ENCODE data around the gene ANKRD40.
"Not testable (repeated sequence)": the region's sequence is repeated elsewhere in the genome, so short reads cannot be mapped to it uniquely, and the experiment has no call there.

Gene ANKRD40

DNA sequence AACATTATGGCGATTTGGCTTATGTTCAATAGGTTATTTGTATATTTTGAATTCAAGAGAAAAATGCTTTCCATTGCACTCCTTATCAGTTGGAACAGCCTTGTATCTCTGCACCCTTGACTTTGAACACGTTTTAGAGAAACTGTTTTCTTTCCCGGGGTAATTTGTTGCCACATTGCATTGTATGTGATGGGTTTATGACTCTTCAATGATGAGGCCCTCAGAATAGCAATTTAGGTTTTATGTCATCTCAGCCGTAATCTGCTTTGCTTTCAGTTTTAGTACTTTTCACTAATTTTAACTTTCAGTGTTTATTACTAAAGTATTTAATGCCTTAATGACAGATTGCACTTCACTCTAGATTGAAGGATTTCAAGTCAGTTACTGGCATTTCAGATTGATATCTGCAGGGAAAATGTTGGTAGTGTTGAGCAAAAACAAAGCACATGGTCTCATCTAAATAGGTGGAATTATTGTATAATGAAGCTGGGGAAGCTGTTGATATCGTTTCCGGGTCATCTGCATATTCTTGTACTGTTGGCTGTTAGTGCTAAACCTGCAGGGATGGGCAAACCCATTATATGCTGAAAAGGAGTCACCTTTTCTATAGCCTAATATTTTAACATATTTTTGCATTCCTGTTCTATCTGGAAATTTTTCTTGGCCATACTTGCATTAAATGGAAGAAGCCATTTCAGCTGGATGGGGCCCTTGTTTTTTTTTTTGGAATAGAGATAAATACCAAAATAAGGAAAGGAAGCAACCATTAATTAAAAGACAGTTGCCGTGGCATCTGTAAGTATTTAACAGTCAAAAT is 13.7 kb upstream of the ANKRD40 start:
- Mint-ChIP-seq H3K4me3 (peak overlapping the region; percentile 99), H3K36me3 (ENCODE audit: low read depth) (peaks cover 13% of the 10 kb centered on the region), H3K4me1 (ENCODE audit: low read depth) (peaks cover 29% of the 10 kb centered on the region), H3K27me3 (ENCODE audit: low read depth) (no peaks in the 10 kb centered on the region), H3K9me3 (no peaks in the 10 kb centered on the region), H3K27ac (peak overlapping the region; percentile 98)

DNA sequence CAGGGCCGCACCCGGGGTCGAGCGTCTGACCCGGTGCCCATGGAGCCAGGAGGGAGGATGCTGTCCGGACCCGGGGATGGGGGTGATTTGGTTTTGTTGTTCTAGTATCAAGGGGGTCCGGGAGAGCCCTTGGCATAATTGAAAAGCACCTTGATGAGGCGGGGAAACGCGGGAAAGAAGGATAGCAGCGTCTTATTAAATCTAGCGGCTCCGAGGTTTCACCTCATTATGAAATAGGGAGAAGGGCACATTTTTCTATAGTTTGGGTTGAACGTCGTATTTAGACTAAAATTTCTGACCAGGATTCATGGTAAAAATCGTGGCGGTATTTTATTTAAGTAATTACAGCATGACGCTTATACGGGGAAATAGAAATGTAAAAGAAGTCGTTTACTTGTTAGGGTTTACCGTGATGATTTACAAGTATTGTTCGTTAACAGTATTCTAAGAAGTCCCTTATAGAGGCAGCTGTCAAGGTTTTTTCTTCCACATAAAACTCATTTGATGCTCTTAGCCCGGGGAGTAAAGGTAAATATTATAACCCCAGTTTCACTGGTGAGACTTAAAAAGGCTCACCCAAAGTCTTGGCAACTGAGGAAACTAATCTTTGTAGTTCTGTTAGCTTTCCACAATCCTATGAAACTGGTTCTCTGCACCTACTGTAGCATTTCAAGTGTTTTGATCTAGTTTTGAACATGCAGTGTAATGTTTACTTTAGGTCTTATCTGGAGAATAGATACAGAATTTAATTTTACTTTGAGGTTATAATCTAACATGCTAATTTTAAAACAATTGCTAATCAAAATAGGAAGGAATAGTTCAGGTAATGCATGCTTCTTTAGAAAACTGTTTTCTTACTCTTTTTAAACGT is 12.4 kb upstream of the ANKRD40 start:
- peaks cover 29% of the 10 kb centered on the region for H3K4me1 Mint-ChIP-seq (ENCODE audit: low read depth)

DNA sequence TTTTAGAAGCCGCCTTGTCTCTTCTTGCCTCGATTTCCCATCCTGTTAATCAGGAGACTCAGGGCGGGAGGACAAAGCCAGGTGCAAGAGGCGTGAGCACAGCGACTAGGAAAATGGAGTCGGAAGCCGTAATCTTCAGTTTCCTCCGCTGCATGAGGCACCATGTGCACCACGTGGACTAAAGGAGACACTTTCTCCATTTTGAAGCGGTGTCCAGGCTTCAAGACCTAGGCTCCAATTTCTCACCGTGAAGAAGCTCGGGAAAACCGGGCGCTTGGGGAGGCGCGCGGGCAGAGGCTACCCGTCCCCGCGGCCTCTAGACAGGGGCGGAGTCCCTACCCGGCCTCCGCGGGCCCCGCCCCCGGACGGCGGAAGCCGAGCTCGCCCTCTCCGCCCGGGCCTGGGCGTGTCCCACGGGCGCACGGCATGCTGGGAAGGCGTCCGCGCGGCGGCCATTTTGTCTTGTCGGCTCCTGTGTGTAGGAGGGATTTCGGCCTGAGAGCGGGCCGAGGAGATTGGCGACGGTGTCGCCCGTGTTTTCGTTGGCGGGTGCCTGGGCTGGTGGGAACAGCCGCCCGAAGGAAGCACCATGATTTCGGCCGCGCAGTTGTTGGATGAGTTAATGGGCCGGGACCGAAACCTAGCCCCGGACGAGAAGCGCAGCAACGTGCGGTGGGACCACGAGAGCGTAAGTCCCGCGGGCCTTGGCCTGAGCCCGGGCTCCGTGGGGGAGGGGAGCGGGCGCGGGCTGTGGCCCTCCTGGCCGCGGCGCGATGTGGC is 11.6 kb upstream of the ANKRD40 start, which contains the start of gene LUC7L3:
Gene LUC7L3, plus strand, starts transcription at position 460 of the 780 bp plus-strand sequence. Its CDS starts 130 bp downstream, at position 590.
- peaks cover 29% of the 10 kb centered on the region for H3K4me1 Mint-ChIP-seq (ENCODE audit: low read depth)
- peak within 1 kb of the TSS; percentile 98 for H3K27ac Mint-ChIP-seq
- H3K36me3 Mint-ChIP-seq (ENCODE audit: low read depth) = peaks cover 13% of the 10 kb centered on the region
- no peaks in the 10 kb centered on the region for H3K27me3 Mint-ChIP-seq (ENCODE audit: low read depth)
- no peaks in the 10 kb centered on the region for H3K9me3 Mint-ChIP-seq
- peak within 1 kb of the TSS; percentile 99 for H3K4me3 Mint-ChIP-seq

More for the DNA sequence above, 12.4 kb upstream of the ANKRD40 start:
- peak overlapping the region; percentile 99 for H3K4me3 Mint-ChIP-seq
- no peaks in the 10 kb centered on the region for H3K9me3 Mint-ChIP-seq
- H3K27me3 Mint-ChIP-seq (ENCODE audit: low read depth) = no peaks in the 10 kb centered on the region
- peaks cover 13% of the 10 kb centered on the region for H3K36me3 Mint-ChIP-seq (ENCODE audit: low read depth)
- peak overlapping the region; percentile 98 for H3K27ac Mint-ChIP-seq

DNA sequence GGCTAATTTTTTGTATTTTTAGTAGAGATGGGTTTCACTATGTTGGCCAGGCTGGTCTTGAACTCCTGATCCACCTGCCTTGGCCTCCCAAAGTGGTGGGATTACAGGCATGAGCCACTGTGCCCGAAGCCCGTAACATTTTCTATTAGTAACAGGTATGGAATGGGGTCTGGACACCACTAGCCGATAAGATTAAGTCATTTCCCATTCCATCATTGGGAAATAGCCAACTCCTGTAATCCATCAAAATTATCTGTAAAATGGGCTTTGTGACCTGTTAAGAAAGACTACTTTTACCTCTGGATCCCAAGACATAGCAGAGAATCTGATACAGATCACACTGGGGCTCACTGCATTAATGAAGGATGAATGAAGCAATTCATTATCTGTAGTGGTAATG is 7.8 kb upstream of the ANKRD40 start:
- H3K4me1 Mint-ChIP-seq (ENCODE audit: low read depth) = peaks cover 6% of the 10 kb centered on the region
- no peak overlapping the region for H3K4me3 Mint-ChIP-seq
- no peak overlapping the region for H3K27ac Mint-ChIP-seq
- H3K27me3 Mint-ChIP-seq (ENCODE audit: low read depth) = peaks cover 15% of the 10 kb centered on the region
- no peaks in the 10 kb centered on the region for H3K9me3 Mint-ChIP-seq
- H3K36me3 Mint-ChIP-seq (ENCODE audit: low read depth) = peaks cover 4% of the 10 kb centered on the region

DNA sequence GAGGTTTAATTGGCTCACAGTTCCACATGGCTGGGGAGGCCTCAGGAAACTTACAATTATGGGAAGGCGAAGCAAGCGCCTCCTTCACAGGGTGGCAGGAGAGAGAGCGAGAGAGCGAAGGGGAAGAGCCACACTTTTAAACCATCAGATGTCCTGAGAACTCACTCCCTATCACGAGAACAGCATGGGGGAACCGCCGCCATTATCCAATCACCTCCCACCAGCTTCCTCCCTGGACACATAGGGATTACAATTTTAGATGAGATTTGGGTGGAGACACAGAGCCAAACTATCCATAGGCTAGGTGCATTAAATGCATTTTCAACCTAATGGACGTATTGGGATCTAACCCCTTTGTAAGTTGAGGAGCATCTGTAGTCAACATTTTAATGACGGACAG is 4.9 kb upstream of the ANKRD40 start:
- Mint-ChIP-seq H3K9me3 (no peaks in the 10 kb centered on the region), H3K27me3 (ENCODE audit: low read depth) (peaks cover 15% of the 10 kb centered on the region), H3K27ac (no peak overlapping the region), H3K4me3 (no peak overlapping the region), H3K36me3 (ENCODE audit: low read depth) (no peaks in the 10 kb centered on the region), H3K4me1 (ENCODE audit: low read depth) (peaks cover 9% of the 10 kb centered on the region)

DNA sequence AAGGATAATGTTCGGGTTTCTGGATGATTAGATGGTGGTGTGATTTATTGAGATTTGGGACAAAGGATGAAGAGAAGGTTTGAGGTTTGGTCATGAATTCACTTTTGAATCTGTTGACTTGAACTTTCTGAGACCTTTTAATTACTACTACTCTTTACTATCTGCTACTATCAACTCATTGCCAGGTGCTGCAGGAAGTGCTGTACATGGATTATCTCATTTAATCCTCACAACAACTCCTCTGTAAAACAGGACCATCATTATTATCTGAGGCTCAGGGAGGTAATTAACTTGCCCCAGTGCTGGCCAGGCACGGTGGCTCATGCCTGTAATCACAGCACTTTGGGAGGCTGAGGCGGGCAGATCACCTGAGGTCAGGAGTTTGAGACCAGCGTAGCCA is 2.9 kb upstream of the ANKRD40 start:
- peaks cover 15% of the 10 kb centered on the region for H3K27me3 Mint-ChIP-seq (ENCODE audit: low read depth)
- peaks cover 12% of the 10 kb centered on the region for H3K4me1 Mint-ChIP-seq (ENCODE audit: low read depth)
- no peak overlapping the region for H3K4me3 Mint-ChIP-seq
- no peaks in the 10 kb centered on the region for H3K9me3 Mint-ChIP-seq
- no peak overlapping the region for H3K27ac Mint-ChIP-seq
- no peaks in the 10 kb centered on the region for H3K36me3 Mint-ChIP-seq (ENCODE audit: low read depth)

DNA sequence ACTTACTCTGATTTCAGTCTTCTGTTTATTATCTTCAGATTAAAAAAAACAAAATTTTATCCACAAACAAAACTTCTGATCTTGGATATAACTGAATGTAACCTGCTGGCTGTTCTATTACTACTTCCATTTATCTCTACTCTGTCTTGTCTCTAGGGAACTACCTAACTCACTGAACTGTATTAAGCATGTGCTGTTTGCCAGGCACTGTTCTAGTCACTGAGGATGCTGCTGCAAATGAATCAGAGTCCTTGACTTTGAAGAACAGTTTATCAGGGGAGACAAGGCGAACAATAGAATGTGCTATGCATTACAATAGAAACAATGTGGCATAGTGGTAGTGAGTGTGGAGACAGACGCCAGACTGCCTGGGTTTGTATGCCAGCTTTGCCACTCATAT is 2.3 kb upstream of the ANKRD40 start:
- peaks cover 2% of the 10 kb centered on the region for H3K36me3 Mint-ChIP-seq (ENCODE audit: low read depth)
- no peak overlapping the region for H3K4me3 Mint-ChIP-seq
- H3K9me3 Mint-ChIP-seq = no peaks in the 10 kb centered on the region
- peak overlapping the region; percentile 68 for H3K27ac Mint-ChIP-seq
- peaks cover 15% of the 10 kb centered on the region for H3K27me3 Mint-ChIP-seq (ENCODE audit: low read depth)
- H3K4me1 Mint-ChIP-seq (ENCODE audit: low read depth) = peaks cover 15% of the 10 kb centered on the region

DNA sequence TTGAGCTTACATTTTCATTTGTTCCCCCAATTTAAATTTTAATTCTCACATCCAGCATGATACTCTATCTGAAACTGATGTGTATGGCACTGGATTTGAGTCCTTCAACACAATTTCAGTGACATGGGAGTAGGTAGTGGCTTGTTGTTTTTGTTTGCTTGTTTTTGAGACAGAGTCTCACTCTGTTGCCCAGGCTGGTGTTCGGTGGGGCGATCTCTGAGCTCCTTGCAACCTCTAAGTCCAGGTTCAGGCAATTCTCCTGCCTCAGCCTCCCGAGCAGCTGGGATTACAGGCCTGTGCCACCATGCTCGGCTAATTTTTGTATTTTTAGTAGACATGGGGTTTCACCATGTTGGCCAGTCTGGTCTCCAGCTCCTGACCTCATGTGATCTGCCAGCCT is 1.3 kb upstream of the ANKRD40 start:
- H3K9me3 Mint-ChIP-seq; H3K36me3 Mint-ChIP-seq (ENCODE audit: low read depth): not testable (repeated sequence)
- Mint-ChIP-seq H3K27me3 (ENCODE audit: low read depth) (peaks cover 15% of the 10 kb centered on the region), H3K4me3 (peak overlapping the region; percentile 85), H3K27ac (peak overlapping the region; percentile 96), H3K4me1 (ENCODE audit: low read depth) (peaks cover 15% of the 10 kb centered on the region)

DNA sequence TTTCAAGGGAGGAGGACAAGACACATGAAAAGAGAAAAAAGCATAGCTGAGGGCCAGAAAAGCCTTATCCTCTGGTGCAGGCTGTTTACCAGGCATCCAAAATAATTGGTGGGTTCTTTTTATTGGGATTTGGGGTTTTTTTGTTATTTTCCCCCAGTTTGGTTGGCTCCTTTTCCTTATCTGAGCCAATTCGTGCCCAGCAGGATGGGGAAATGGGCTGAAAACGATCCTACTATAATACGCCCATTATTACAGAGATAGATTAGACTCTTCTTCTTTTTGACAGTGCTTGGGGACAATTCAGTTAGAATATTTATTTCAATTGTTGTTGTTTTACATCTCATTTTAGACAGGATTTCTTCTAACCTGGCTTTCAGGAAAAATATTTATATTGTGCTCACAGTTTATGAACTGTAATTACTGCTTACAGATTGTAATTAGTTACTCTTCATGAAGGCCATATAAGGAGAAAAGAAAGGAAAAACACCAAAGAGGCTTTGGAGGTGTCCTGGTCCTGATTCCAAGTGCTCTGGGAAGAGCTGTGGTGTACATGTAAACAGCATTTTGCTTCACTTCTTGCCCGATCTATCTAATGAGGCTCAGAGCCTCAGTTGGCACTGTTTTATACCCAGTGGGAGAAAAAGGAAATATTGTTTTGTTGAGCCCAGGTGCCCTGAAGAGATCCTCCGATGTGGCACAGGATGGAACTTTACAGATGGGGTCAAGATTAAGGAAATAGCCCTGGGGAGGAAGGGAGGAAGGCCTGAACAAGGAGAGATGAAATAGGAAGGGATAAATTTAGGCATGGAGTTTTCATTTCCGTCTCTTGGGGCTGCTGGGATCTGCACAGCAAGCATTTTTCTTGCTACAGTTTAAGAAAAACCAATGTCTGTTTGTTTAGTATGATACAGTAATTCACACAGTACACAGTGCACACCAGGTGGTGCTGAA is 611 bp upstream of the ANKRD40 start:
- peaks cover 9% of the 10 kb centered on the region for H3K36me3 Mint-ChIP-seq (ENCODE audit: low read depth)
- H3K27ac Mint-ChIP-seq = peak overlapping the region; percentile 96
- H3K4me3 Mint-ChIP-seq = peak overlapping the region; percentile 85
- H3K27me3 Mint-ChIP-seq (ENCODE audit: low read depth) = peaks cover 9% of the 10 kb centered on the region
- H3K4me1 Mint-ChIP-seq (ENCODE audit: low read depth) = peaks cover 22% of the 10 kb centered on the region
- no peaks in the 10 kb centered on the region for H3K9me3 Mint-ChIP-seq

DNA sequence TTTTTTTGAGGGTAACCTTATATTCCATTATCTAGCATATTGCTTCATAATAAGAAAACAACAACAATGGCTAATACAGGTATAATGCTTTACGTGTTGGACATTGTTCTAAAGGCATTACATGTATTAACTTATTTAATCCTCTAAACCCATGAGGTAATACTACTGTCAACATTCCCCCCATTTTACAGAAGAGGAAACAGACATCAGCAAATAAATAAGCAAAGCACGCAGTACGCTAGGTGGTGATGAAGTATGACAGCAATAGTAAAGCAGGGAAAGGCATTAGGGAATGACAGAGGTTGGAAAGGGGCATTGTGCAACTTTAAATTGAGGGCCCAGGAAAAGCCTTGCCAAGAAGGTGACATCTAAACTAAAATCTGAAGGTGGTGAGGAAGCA is 4.6 kb downstream of the ANKRD40 start:
- Mint-ChIP-seq H3K4me3 (no peak overlapping the region), H3K27me3 (ENCODE audit: low read depth) (no peaks in the 10 kb centered on the region), H3K4me1 (ENCODE audit: low read depth) (peaks cover 20% of the 10 kb centered on the region), H3K36me3 (ENCODE audit: low read depth) (peaks cover 27% of the 10 kb centered on the region), H3K27ac (no peak overlapping the region), H3K9me3 (no peaks in the 10 kb centered on the region)

DNA sequence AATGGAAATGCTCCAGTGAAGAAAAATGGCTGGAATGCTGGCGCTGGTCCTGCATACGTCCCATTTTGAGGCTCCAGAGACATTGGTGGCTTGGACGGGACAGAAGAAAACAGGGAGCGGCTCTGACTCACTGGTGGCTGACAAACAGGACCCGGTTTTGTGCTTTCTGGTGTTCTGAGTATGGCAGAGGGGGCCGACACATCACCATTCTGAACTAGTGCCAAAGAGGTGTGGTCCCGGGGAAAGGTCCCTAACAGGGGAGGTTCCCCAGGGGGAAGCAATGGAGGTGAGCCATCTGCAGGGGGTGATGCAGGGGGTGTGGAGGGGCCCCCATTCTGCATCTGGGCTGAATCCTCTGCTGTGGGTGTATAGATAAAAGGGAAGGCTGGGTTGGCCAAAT is 8.3 kb downstream of the ANKRD40 start:
- H3K9me3 Mint-ChIP-seq = no peaks in the 10 kb centered on the region
- no peaks in the 10 kb centered on the region for H3K27me3 Mint-ChIP-seq (ENCODE audit: low read depth)
- peaks cover 30% of the 10 kb centered on the region for H3K4me1 Mint-ChIP-seq (ENCODE audit: low read depth)
- H3K36me3 Mint-ChIP-seq (ENCODE audit: low read depth) = peaks cover 43% of the 10 kb centered on the region
- H3K4me3 Mint-ChIP-seq = no peak overlapping the region
- H3K27ac Mint-ChIP-seq = no peak overlapping the region

DNA sequence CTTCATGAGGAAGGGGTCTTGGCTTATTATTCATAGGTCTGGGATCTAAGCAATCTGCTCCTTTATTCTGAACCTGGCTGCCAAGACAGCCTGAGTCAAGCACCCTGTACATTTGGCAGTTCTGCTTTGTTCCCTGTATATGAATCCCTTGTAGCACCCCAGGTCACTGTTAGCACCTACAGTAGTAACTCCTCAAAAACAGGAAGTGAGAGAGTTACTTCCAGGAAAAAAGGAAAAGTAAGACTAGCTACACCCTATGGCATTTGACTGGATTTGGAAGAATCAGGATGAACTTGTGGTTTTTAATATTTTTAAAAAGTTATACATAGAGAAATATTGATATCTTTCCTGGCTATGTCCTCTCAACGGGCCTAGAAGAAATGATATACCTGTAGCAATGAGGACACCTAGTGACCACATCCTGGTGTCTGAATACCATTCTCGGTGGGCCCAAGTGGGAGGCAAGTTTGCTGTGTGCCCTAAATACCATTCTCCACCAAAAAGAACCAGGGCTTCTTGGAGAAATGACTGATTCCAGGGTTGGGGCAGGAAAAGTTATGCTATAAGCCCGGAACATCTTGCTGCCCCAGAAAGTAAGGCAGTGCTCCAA is 9.9 kb downstream of the ANKRD40 start:
- Mint-ChIP-seq H3K27ac (no peak overlapping the region), H3K27me3 (ENCODE audit: low read depth) (no peaks in the 10 kb centered on the region), H3K4me3 (no peak overlapping the region), H3K36me3 (ENCODE audit: low read depth) (peaks cover 37% of the 10 kb centered on the region), H3K9me3 (no peaks in the 10 kb centered on the region), H3K4me1 (ENCODE audit: low read depth) (peaks cover 21% of the 10 kb centered on the region)

DNA sequence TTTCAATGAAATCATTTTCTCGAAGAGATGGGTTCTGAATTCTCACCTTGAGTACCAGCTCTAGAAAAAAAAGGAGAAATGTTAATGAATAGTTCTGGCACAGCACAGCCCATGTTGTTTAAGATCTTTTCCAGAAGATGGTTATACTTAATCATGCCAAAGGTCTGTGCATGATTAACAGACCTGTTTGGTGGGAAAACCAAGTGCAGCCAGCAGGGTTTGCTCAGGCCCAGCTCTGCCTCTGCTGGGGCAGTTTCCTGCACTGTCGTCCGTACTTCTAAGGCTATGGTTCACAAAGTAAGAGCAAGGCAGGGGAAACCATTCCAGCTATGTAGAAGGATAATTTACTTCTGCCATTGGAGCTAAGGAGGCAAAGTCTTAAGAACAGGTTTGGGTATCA is 10.7 kb downstream of the ANKRD40 start:
- H3K9me3 Mint-ChIP-seq = no peaks in the 10 kb centered on the region
- H3K4me3 Mint-ChIP-seq = no peak overlapping the region
- H3K36me3 Mint-ChIP-seq (ENCODE audit: low read depth) = peaks cover 37% of the 10 kb centered on the region
- no peaks in the 10 kb centered on the region for H3K27me3 Mint-ChIP-seq (ENCODE audit: low read depth)
- peaks cover 21% of the 10 kb centered on the region for H3K4me1 Mint-ChIP-seq (ENCODE audit: low read depth)
- no peak overlapping the region for H3K27ac Mint-ChIP-seq
